Raji (cell line): ENCODE data around the gene CHMP5.

Source experiments
- POLR2A ChIP-seq: IDR thresholded peaks from 2 replicates; pipeline ENCODE4 v1.6.1; 2011; ENCODE audit warnings: low read depth, low read length, control low read depth; ENCODE audit not compliant: insufficient read depth

Gene CHMP5

GRCh38 chr9:33255014-33255413 is 9.8 kb upstream of the CHMP5 start:
- TF ChIP-seq POLR2A: no peak

- TF ChIP-seq POLR2A: no peak
Observed at GRCh38 chr9:33255471-33255870, 9.4 kb upstream of the CHMP5 start.

GRCh38 chr9:33256236-33256635 is 8.6 kb upstream of the CHMP5 start:
- TF ChIP-seq POLR2A: no peak

GRCh38 chr9:33257276-33257675 is 7.6 kb upstream of the CHMP5 start:
- TF ChIP-seq POLR2A: no peak

- TF ChIP-seq POLR2A: no peak
Observed at GRCh38 chr9:33260372-33260771, 4.5 kb upstream of the CHMP5 start.

GRCh38 chr9:33263131-33264002 is 1.5 kb upstream of the CHMP5 start:
- TF ChIP-seq POLR2A: no peak

GRCh38 chr9:33264003-33264472 is 811 bp upstream of the CHMP5 start:
- TF ChIP-seq POLR2A: peak; percentile 25; the same call in 1 of the 2 replicates

- TF ChIP-seq POLR2A: no peak
Observed at GRCh38 chr9:33265211-33265865, 489 bp downstream of the CHMP5 start.

GRCh38 chr9:33267151-33267767 is 2.4 kb downstream of the CHMP5 start:
- no peak for TF ChIP-seq POLR2A

GRCh38 chr9:33270146-33270545 is 5.3 kb downstream of the CHMP5 start:
- no peak for TF ChIP-seq POLR2A

GRCh38 chr9:33272061-33272460 is 7.2 kb downstream of the CHMP5 start:
- TF ChIP-seq POLR2A: no peak

- no peak for TF ChIP-seq POLR2A
Observed at GRCh38 chr9:33273266-33273971, 8.6 kb downstream of the CHMP5 start.

GRCh38 chr9:33273972-33274328 is 9.1 kb downstream of the CHMP5 start:
- no peak for TF ChIP-seq POLR2A

- TF ChIP-seq POLR2A: no peak
Observed at GRCh38 chr9:33277484-33277883, 12.6 kb downstream of the CHMP5 start.

- TF ChIP-seq POLR2A: no peak
Observed at GRCh38 chr9:33285502-33285901, 20.7 kb downstream of the CHMP5 start.
